Keratinocyte (primary cell): Measurements from ENCODE around the gene C1GALT1C1. TPM values are rescaled to one million over a fixed set of nuclear protein-coding genes. Genes with fewer than 3 reads are reported as not detected.

Experiments
- DNase-seq: peaks from one replicate; pipeline ENCODE4 v3.0.0-alpha.2; 2011; ENCODE audit warnings: low read depth, missing footprints, low spot score
- FAIRE-seq: peaks from 2 replicates; lab custom pipeline; 2011; peaks lifted over from hg19 to GRCh38; lab: Jason Lieb, UNC
- H2AFZ ChIP-seq: 2 replicates; pipeline ENCODE4 v1.6.0; 2012; ENCODE audit warnings: low read length, control low read depth, inconsistent platforms; ENCODE audit not compliant: control insufficient read depth
- H3K27ac ChIP-seq: 2 replicates; pipeline ENCODE4 v1.5.1; 2011; ENCODE audit warnings: low read length; ENCODE audit not compliant: control insufficient read depth, insufficient read depth
- H3K27me3 ChIP-seq: 3 replicates; pipeline ENCODE4 v1.6.0; 2011; ENCODE audit warnings: low read length; ENCODE audit not compliant: control insufficient read depth, insufficient read depth; ENCODE audit errors: extremely low read depth
- H3K36me3 ChIP-seq, 2 experiments: 2 replicates in 1 of 2; 3 replicates in 1 of 2; pipeline ENCODE4 v1.5.1; 2011; ENCODE audit warnings: low read length in 2 of 2, mild to moderate bottlenecking in 1 of 2; ENCODE audit not compliant: control insufficient read depth in 2 of 2, insufficient read depth in 2 of 2; ENCODE audit errors: extremely low read depth in 1 of 2
- H3K4me1 ChIP-seq: 3 replicates; pipeline ENCODE4 v1.5.1; 2011; ENCODE audit warnings: low read length; ENCODE audit not compliant: control insufficient read depth, insufficient read depth; ENCODE audit errors: extremely low read depth
- H3K4me2 ChIP-seq: 3 replicates; pipeline ENCODE4 v1.6.0; 2011; ENCODE audit warnings: low read depth, low read length; ENCODE audit not compliant: control insufficient read depth, insufficient read depth; ENCODE audit errors: extremely low read depth
- H3K4me3 ChIP-seq, 3 experiments: fragments of 200-600 bp in 1 of 3; sonication (generic) in 1 of 3; 2 replicates in 2 of 3; 3 replicates in 1 of 3; pipeline ENCODE4 v1.5.1; 2011 to 2016; ENCODE audit warnings: low read length in 3 of 3, mild to moderate bottlenecking in 3 of 3, control low read depth in 2 of 3, inconsistent platforms in 1 of 3, low read depth in 1 of 3, mixed read lengths in 1 of 3, mixed run types in 1 of 3, moderate library complexity in 1 of 3; ENCODE audit not compliant: control insufficient read depth in 2 of 3, insufficient read depth in 2 of 3; ENCODE audit errors: extremely low read depth in 1 of 3
- H3K79me2 ChIP-seq: 2 replicates; pipeline ENCODE4 v1.6.0; 2012; ENCODE audit warnings: low read length; ENCODE audit not compliant: control insufficient read depth, insufficient read depth
- H3K9ac ChIP-seq: 3 replicates; pipeline ENCODE4 v1.6.0; 2011; ENCODE audit warnings: low read length; ENCODE audit not compliant: control insufficient read depth, insufficient read depth; ENCODE audit errors: extremely low read depth
- H3K9me1 ChIP-seq: 3 replicates; pipeline ENCODE4 v1.6.0; 2011; ENCODE audit warnings: low read length; ENCODE audit not compliant: control insufficient read depth, insufficient read depth; ENCODE audit errors: extremely low read depth
- H3K9me3 ChIP-seq: 2 replicates; pipeline ENCODE4 v1.5.1; 2012; ENCODE audit warnings: low read depth, low read length; ENCODE audit not compliant: control insufficient read depth
- H4K20me1 ChIP-seq: 3 replicates; pipeline ENCODE4 v1.6.0; 2011; ENCODE audit warnings: low read length; ENCODE audit not compliant: control insufficient read depth, insufficient read depth; ENCODE audit errors: extremely low read depth
- EZH2 ChIP-seq: IDR thresholded peaks from one replicate; pipeline ENCODE4 v1.6.1; 2012; ENCODE audit warnings: inconsistent platforms, mild to moderate bottlenecking, low read length, moderate library complexity
- dilution Hi-C: fragments of 300-500 bp; cut with MboI; formaldehyde crosslinking; loops from one replicate; pipeline ENCODE4 v1.7.0; 2020; ENCODE audit warnings: low sequenced_read_pairs; ENCODE audit not compliant: extremely low pct_ligation_motif_present
- polyA plus RNA-seq, 5 experiments: library from polyadenylated mRNA; depleted of rRNA in 3 of 5; stranded (reverse) in 3 of 5; stranded (forward) in 1 of 5; unstranded in 1 of 5; fragments of >200 nt; gene quantifications; 1 replicate in 1 of 5; 2 replicates in 3 of 5; 3 replicates in 1 of 5; pipeline versions ENCODE4 v1.2.1 to v1.2.3, GENCODE V29; 2011 to 2012; ENCODE audit warnings: missing spikeins in 2 of 5, low read depth in 1 of 5, low replicate concordance in 1 of 5
- TF ChIP-seq, protein P1 (sequence below), 3 experiments: IDR thresholded peaks in 1 of 3; conservative IDR thresholded peaks in 1 of 3; optimal IDR thresholded peaks in 1 of 3; 2 replicates in 2 of 3; 3 replicates in 1 of 3; pipeline versions ENCODE3 to v1.5.1; 2011; ENCODE audit warnings: low read length in 3 of 3, mild to moderate bottlenecking in 3 of 3, moderate library complexity in 2 of 3, control low read depth in 1 of 3, inconsistent platforms in 1 of 3; ENCODE audit not compliant: insufficient read depth in 2 of 3; ENCODE audit errors: extremely low read depth in 1 of 3

C1GALT1C1 gene
- polyA plus RNA-seq, 1 donor (not counting 4 experiments of a cell fraction or from before 2014, with no cell fraction given): 24.1 TPM

DNA sequence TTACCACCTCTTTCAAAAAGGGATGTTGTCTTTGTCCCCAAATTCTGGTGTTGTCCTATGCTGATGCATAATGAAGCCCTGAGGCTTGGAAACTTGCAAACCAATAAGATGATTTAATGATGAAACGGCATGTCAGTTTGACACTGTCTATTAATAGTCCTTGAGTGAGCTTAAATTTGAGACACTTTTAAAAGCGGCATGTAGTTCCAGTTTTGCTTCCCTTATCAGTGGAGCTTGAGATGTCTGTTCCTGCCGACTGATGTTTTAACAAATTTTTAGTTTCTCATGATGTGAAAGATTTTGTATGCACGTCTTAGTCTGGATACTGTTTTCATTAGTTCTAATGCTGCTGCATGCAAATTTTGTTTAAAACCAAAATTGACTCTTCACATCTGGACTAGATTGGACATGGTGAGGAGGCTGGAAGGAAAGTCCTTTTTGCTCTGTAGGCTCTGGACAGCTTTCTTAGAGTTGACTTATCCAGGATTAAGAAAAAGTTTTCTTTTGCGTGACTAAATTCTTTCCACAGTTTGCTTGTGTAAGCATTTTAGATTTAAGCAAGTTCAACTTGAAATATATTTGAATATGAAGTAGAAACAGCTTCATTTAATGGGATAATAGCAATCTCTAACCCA is 11.7 kb downstream of the C1GALT1C1 start:
- no peaks in the 10 kb centered on the region for H4K20me1 ChIP-seq
- no peaks in the 10 kb centered on the region for H3K4me1 ChIP-seq
- no peak for TF ChIP-seq EZH2
- TF ChIP-seq, protein P1, sequence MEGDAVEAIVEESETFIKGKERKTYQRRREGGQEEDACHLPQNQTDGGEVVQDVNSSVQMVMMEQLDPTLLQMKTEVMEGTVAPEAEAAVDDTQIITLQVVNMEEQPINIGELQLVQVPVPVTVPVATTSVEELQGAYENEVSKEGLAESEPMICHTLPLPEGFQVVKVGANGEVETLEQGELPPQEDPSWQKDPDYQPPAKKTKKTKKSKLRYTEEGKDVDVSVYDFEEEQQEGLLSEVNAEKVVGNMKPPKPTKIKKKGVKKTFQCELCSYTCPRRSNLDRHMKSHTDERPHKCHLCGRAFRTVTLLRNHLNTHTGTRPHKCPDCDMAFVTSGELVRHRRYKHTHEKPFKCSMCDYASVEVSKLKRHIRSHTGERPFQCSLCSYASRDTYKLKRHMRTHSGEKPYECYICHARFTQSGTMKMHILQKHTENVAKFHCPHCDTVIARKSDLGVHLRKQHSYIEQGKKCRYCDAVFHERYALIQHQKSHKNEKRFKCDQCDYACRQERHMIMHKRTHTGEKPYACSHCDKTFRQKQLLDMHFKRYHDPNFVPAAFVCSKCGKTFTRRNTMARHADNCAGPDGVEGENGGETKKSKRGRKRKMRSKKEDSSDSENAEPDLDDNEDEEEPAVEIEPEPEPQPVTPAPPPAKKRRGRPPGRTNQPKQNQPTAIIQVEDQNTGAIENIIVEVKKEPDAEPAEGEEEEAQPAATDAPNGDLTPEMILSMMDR (optimal IDR thresholded peaks at IDR 0.05 in 1 of 3, IDR thresholded peaks at IDR 0.05 in 1 of 3, conservative IDR thresholded peaks at IDR 0.05 in 1 of 3; ENCODE audit: extremely low read depth in 1 of 3, insufficient read depth in 2 of 3, low read length in 3 of 3): no peak
- H3K79me2 ChIP-seq: no peaks in the 10 kb centered on the region
- H3K9me1 ChIP-seq: no peaks in the 10 kb centered on the region
- H2AFZ ChIP-seq: no peak overlapping the region
- H3K27ac ChIP-seq: no peak overlapping the region
- H3K4me3 ChIP-seq: no peak overlapping the region
- H3K36me3 ChIP-seq: no peaks in the 10 kb centered on the region
- H3K9me3 ChIP-seq: no peaks in the 10 kb centered on the region
- no peak overlapping the region for H3K4me2 ChIP-seq
- H3K9ac ChIP-seq: no peak overlapping the region
- dilution Hi-C loops: no loop called here
- FAIRE-seq: no peak
- no peaks in the 10 kb centered on the region for H3K27me3 ChIP-seq
- DNase-seq: no peak

- H3K9ac ChIP-seq: no peak overlapping the region
- no peaks in the 10 kb centered on the region for H4K20me1 ChIP-seq
- no peak for TF ChIP-seq EZH2
- TF ChIP-seq, protein P1 (optimal IDR thresholded peaks at IDR 0.05 in 1 of 3, IDR thresholded peaks at IDR 0.05 in 1 of 3, conservative IDR thresholded peaks at IDR 0.05 in 1 of 3; ENCODE audit: extremely low read depth in 1 of 3, insufficient read depth in 2 of 3, low read length in 3 of 3): no peak
- no peak overlapping the region for H3K4me2 ChIP-seq
- FAIRE-seq: no peak
- H3K27me3 ChIP-seq: no peaks in the 10 kb centered on the region
- dilution Hi-C loops: no loop called here
- no peaks in the 10 kb centered on the region for H3K9me1 ChIP-seq
- H3K79me2 ChIP-seq: no peaks in the 10 kb centered on the region
- H3K9me3 ChIP-seq: no peaks in the 10 kb centered on the region
- H3K4me3 ChIP-seq: no peak overlapping the region
- H3K27ac ChIP-seq: no peak overlapping the region
- H3K4me1 ChIP-seq: no peaks in the 10 kb centered on the region
- peaks cover 0 to 4% of the 10 kb centered on the region in 2 experiments for H3K36me3 ChIP-seq
- no peak overlapping the region for H2AFZ ChIP-seq
- no peak for DNase-seq
These were observed 15.0 kb downstream of the C1GALT1C1 start for GRCh38 chrX:120614816-120615215.
